ENCODE measurements around the gene GRIN3B. TPM values are rescaled to one million over a fixed set of nuclear protein-coding genes. Genes with fewer than 3 reads are reported as not detected.
A peak's percentile ranks its signal among the peaks of the same experiment; 100 is the strongest.

Gene GRIN3B
- total and polyA plus RNA-seq, 2 of the 8 experiments (the other 6 are each of a cell fraction or from before 2014, with no cell fraction given): 0.45 to 1.0 TPM

DNA sequence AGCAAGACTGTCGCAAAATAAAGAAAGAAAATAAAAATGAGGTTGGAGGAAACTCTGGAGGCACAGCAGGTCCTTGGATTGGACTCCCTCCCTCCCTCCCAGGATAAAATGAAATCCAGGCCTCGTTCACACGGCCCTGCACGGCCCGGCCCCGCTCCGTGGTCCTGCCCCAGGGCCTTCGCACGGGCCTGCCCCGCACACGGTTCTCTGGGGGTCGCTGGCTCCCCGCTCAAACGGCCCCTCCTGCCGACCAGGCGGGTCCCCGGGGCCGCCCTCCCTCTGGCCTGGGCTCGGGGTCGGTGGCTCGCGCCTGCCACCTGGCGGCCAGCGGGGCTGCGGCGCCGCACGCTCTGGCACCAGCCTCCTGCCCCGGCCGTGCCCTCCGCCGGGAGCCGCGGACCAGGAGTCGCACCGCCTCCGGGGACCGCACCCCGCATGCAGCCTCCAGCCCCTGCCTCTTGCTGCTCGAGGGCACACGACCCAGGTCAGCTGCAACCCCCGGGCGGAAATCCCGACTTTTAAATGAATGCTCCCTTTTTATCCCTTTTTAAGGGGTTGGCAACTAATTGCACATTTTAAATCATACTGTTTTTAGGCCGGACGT is 17.6 kb upstream of the GRIN3B start (continued):
- no peak; the same call in 1 of the 2 replicates for TF ChIP-seq RBBP5 (IDR thresholded peaks at IDR 0.05; ENCODE audit: borderline replicate concordance, low read depth, low read length)
- TF ChIP-seq BCL11A (IDR thresholded peaks at IDR 0.05; ENCODE audit: low read depth in 2 of 2, low read length in 2 of 2): no peak
- no peak for TF ChIP-seq TAF1 (IDR thresholded peaks at IDR 0.05; ENCODE audit: low read depth, low read length)
- TF ChIP-seq RAD21 (IDR thresholded peaks at IDR 0.05 in 1 of 2, conservative IDR thresholded peaks at IDR 0.05 in 1 of 2; ENCODE audit: low read depth in 2 of 2, low read length in 2 of 2): peak; percentile 76 to 96
- TF ChIP-seq CEBPB (IDR thresholded peaks at IDR 0.05; ENCODE audit: low read depth, low read length): no peak
- TF ChIP-seq RXRA (IDR thresholded peaks at IDR 0.05; ENCODE audit: insufficient read depth, low read depth, low read length): no peak
- TF ChIP-seq JUND (IDR thresholded peaks at IDR 0.05; ENCODE audit: low read length): no peak
- TF ChIP-seq TBP (IDR thresholded peaks at IDR 0.05; ENCODE audit: low read depth, low read length): no peak
- TF ChIP-seq ZNF274 (IDR thresholded peaks at IDR 0.05; ENCODE audit: borderline replicate concordance, extremely low read depth, low read length): no peak
- no peak for TF ChIP-seq MAFK (IDR thresholded peaks at IDR 0.05; ENCODE audit: low read depth, low read length)
- TF ChIP-seq, protein P1, sequence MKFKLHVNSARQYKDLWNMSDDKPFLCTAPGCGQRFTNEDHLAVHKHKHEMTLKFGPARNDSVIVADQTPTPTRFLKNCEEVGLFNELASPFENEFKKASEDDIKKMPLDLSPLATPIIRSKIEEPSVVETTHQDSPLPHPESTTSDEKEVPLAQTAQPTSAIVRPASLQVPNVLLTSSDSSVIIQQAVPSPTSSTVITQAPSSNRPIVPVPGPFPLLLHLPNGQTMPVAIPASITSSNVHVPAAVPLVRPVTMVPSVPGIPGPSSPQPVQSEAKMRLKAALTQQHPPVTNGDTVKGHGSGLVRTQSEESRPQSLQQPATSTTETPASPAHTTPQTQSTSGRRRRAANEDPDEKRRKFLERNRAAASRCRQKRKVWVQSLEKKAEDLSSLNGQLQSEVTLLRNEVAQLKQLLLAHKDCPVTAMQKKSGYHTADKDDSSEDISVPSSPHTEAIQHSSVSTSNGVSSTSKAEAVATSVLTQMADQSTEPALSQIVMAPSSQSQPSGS (IDR thresholded peaks at IDR 0.05; ENCODE audit: low read length): no peak
- TF ChIP-seq POLR2AphosphoS5 (IDR thresholded peaks at IDR 0.05; ENCODE audit: low read depth, low read length): no peak
- TF ChIP-seq SP1 (IDR thresholded peaks at IDR 0.05; ENCODE audit: low read depth, low read length): no peak; the same call in 1 of the 2 replicates
- TF ChIP-seq MAX (IDR thresholded peaks at IDR 0.05): peak; percentile 50
- no peak for TF ChIP-seq KDM4A (IDR thresholded peaks at IDR 0.05; ENCODE audit: low read depth, low read length, severe bottlenecking)
- peak in 1 of 2 experiments; percentile 69; a peak in 2 of 4 replicates for TF ChIP-seq SIN3A (conservative IDR thresholded peaks at IDR 0.05 in 1 of 2, IDR thresholded peaks at IDR 0.05 in 1 of 2; ENCODE audit: low read depth in 1 of 2, low read length in 2 of 2)
- no peak for TF ChIP-seq ATF3 (IDR thresholded peaks at IDR 0.05; ENCODE audit: insufficient read depth, low read depth, low read length)
- peak; percentile 57; the same call in 1 of the 2 replicates for TF ChIP-seq YY1 (IDR thresholded peaks at IDR 0.05; ENCODE audit: low read depth, low read length)
- no peak for TF ChIP-seq FOSL1 (IDR thresholded peaks at IDR 0.05; ENCODE audit: insufficient read depth, low read depth, low read length)
- TF ChIP-seq SIX5 (IDR thresholded peaks at IDR 0.05; ENCODE audit: low read depth, low read length): no peak

Measured in H1 (cell line).